ENCODE data around the gene DYNAP.

DNA sequence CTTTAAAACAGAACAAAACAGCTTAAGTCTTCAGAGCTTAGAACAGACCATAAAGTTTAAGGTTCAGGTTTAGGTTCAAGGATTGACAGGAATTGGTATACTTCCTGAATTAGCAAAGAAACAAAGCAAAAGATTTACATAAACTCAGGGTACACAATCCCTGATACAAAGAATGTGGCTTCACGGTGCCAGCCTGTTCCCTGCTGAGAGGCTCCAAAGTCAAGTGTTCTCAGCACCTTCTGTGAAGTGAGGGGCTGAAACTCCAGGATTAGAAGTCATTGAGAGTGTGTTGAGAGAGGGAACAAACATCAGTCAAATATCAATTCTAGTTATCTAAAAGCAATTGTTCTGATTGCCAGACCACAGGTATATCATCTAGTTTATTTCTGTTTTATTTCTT is 35.7 kb downstream of the DYNAP start:
- no peak for TF ChIP-seq NR2C1 (IDR thresholded peaks at IDR 0.05)
- TF ChIP-seq, protein P1, sequence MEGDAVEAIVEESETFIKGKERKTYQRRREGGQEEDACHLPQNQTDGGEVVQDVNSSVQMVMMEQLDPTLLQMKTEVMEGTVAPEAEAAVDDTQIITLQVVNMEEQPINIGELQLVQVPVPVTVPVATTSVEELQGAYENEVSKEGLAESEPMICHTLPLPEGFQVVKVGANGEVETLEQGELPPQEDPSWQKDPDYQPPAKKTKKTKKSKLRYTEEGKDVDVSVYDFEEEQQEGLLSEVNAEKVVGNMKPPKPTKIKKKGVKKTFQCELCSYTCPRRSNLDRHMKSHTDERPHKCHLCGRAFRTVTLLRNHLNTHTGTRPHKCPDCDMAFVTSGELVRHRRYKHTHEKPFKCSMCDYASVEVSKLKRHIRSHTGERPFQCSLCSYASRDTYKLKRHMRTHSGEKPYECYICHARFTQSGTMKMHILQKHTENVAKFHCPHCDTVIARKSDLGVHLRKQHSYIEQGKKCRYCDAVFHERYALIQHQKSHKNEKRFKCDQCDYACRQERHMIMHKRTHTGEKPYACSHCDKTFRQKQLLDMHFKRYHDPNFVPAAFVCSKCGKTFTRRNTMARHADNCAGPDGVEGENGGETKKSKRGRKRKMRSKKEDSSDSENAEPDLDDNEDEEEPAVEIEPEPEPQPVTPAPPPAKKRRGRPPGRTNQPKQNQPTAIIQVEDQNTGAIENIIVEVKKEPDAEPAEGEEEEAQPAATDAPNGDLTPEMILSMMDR (IDR thresholded peaks at IDR 0.05 in 2 of 3, conservative IDR thresholded peaks at IDR 0.05 in 1 of 3; ENCODE audit: control insufficient read depth in 2 of 3, extremely low read depth in 1 of 3, insufficient read depth in 1 of 3, low read depth in 3 of 3, low read length in 3 of 3), result no peak
- no peak for TF ChIP-seq JUND (IDR thresholded peaks at IDR 0.05; ENCODE audit: low read depth, low read length)
- no peak for TF ChIP-seq SUZ12 (IDR thresholded peaks at IDR 0.05; ENCODE audit: unreplicated experiment)
- TF ChIP-seq E2F4 (IDR thresholded peaks at IDR 0.05; ENCODE audit: low read depth, low read length), result no peak
- no peak for TF ChIP-seq CREM (IDR thresholded peaks at IDR 0.05; ENCODE audit: low read depth)
- TF ChIP-seq USF1 (IDR thresholded peaks at IDR 0.05; ENCODE audit: borderline replicate concordance, extremely low read length, insufficient read depth, low read depth, low read length), result no peak
- no peak for TF ChIP-seq CREB1 (IDR thresholded peaks at IDR 0.05; ENCODE audit: low read depth)
- TF ChIP-seq, protein P2, sequence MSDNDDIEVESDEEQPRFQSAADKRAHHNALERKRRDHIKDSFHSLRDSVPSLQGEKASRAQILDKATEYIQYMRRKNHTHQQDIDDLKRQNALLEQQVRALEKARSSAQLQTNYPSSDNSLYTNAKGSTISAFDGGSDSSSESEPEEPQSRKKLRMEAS (IDR thresholded peaks at IDR 0.05; ENCODE audit: low read depth, low read length), result no peak
- no peak for TF ChIP-seq GABPA (IDR thresholded peaks at IDR 0.05; ENCODE audit: low read depth)
- TF ChIP-seq TCF12 (IDR thresholded peaks at IDR 0.05; ENCODE audit: low read depth, low read length), result no peak
- no peak for TF ChIP-seq EED (IDR thresholded peaks at IDR 0.05; ENCODE audit: low read depth)
- TF ChIP-seq HDGF (IDR thresholded peaks at IDR 0.05), result no peak
